GM08714 (cell line): Measurements from ENCODE around the gene NF1.

Experiments
- H3K4me3 ChIP-seq: fragments of 200-500 bp; sonication (Bioruptor generic); 2 replicates; pipeline ENCODE4 v1.5.1; 2014; ENCODE audit warnings: mild to moderate bottlenecking, low read length, inconsistent platforms
- ZNF274 ChIP-seq: IDR thresholded peaks from 2 replicates; pipeline ENCODE4 v1.6.1; 2012; ENCODE audit warnings: mild to moderate bottlenecking, low read depth, low read length

The NF1 gene

DNA sequence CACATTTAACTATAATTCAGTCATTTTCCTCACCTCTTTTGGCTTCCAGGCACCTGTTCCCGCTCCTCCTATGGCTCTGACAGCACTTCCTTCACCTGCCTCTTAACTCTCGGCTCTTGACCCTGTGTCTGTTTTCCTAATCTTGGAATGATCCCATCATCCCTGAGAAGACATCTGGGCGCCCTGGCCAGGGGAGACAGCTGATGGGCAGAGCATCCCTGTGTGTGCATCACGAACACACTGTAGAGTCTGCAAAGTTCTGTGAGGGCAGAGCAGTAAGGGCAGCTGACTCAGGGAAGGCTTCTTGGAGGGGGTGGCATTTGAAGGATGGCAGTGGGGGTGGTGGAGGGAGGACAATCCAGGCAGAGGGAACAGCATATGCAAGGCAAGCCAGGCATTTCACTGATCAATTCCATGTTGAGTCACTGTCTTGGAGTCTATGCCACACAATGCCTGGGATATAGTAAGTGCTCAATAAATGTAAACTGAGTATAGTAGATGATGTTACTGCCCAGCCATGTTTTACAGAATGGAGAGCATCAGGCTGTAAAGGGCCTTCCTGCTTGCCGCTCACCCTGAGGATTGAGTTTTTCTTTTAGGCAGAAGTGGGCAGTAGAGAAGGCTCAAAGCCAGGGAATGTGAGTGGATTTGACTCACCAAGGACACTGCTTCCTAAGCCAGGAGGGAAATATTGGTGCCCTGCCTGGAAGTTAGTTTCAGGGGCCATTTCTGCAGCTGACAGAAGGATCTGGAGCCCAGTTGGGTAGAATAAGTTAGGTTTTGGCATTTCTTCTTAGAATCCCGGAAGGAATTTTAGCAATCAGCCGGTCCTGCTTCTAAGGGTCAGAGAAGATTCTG, 290.9 kb downstream of the NF1 start:
- H3K4me3 ChIP-seq = no peak overlapping the region
- TF ChIP-seq ZNF274 = no peak

DNA sequence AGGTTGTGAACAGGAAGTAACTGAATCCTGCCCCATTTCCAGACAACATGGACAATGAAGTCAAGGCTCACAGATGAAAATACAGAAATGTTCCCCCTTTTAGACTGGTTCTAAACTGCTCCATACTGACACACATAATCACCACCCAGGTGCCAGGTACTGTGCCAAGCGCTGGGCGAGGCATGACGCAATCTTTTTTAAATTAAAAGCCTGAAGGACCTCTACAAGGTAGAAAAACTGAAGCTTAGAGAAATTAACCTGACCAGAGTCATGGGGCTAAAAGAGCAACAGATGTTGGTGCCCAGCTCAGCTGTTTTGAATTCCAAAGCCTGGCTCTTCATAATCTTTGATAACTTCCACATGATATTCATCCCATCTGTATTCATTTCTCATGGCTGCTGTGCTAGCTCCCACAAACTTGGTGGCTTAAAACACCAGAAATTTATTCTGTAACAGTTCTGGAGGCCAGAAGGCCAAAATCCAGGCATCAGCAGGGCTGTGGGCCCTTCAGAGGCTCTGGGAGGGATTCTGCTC, 291.8 kb downstream of the NF1 start:
- no peak for TF ChIP-seq ZNF274
- H3K4me3 ChIP-seq = no peak overlapping the region

DNA sequence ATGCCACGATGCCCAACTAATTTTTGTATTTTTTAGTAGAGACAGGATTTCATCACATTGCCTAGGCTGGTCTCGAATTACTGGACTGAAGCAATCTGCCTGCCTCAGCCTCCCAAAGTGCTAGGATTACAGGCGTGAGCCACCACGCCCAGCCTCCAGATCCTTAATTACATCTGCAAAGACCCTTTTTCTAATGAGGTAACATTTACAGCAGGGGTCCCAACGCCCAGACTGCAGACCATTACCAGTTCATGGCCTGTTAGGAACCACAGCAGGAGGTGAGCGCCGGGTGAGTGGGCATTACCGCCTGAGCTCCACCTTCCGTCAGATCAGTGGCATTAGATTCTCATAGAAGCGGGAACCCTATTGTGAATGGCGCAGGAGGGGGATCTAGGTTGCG, 292.7 kb downstream of the NF1 start:
- no peak overlapping the region for H3K4me3 ChIP-seq
- TF ChIP-seq ZNF274 = no peak

DNA sequence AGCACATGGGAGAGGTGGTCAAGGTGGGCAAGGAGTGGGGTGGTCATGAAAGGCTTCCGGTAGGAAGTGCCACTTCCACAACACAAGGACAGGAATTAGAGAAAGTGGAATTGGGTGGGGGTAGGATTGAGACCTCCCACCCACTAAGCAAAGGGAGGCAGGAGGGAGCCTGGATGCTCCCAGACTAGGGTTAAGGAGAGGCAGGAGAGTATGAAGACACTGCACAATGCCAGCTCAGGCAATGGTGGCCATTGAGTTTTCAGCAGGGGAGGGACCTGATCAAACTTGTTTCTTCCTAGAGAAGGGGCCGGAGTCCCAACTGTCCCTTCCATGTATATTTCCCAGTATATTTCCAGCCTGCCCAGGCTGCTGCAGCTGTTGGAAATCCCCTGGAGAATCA, 293.6 kb downstream of the NF1 start:
- TF ChIP-seq ZNF274 = no peak
- H3K4me3 ChIP-seq = no peak overlapping the region

DNA sequence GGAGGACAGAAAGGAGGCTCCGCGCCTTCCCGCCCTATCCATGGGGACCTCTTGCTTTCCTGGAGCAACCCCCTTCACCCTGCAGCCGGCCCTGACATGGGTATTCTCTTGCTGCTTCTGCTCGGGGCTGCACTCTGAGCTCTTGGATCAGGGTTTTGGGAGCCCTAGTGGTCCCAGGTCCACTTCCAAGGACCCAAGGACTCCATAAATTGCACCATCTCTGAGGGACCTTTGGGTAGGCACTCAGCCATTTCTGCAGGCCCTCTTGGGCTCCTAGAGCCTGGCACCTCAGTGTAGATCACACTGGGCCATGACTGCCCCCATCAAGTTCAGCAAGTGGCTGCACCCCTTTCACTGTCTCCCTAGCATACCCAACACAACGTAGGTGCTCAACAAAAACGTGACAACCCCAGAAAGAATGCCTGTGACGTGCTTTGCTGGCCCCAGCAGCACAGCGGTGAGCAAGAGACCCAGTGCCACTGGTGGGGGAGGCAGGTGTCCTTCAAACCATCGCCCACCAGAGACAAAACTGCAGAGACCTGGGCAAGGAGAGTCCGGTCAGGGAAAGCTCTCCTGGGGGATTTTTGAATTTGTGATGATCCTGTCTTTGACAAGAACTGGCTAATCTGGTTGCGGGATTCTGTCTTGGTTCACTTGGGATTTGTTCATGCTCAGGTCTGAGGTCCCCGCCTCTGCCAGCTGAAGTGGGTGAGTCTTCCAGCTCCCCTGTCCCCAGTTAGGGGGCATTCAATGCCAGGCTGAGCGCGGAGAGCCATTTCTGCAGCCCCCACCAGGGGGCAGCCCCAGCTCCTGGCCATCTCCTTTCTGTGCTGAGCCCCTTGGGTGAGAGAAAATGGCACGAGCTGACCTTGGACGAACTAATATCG, 294.2 kb downstream of the NF1 start:
- H3K4me3 ChIP-seq = no peak overlapping the region
- TF ChIP-seq ZNF274 = no peak

DNA sequence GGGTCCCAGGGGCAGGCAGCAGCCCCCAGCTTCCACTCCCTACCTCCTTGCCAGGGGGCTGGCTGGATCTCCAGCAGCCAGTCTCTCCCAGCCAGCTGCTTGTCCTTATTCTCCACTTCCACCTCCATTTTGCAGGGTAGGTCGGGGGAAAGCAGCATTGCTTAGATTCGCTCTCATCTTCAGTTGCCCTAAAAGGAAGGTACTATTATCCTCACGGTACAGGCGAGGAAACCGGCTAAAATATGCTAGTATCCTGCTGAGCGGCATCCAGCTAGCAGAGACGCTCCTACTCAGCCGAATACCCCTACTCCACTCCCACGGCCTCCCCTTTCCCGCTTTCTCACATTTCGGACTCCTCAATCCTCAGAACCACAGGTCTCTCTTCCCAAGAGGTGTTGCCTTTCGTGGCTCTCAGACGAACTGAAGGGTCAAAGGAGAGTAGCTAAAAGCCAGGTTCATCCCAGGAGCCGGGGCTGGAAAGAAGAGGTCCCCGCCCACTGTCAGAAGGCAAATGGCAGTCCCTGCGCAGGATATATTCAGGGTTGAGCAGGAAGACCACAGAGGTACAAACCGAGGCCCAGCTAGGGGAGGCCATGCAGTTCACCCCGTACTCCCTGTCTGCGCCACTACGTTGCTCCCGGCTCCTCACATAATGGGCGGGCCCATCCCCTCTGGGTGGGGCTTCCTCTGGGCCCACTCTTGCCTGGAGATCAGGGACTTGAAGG, 295.0 kb downstream of the NF1 start:
- H3K4me3 ChIP-seq = no peak overlapping the region
- TF ChIP-seq ZNF274 = no peak

DNA sequence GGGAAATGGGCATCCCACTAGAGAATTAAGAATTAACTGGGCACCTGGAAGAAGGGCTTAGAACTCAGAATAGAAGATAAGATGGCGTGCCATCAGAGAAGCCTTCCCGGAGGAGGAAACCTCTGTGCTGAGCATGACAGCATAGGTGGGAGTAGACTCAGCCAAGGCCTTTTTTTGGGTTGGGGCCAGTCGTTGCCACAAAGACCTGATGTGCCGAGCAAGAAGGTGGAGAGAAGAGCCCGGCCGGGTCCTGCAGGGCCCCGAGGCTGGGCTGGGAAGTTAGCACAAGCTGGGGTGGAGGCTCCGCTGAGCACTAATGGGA, 295.6 kb downstream of the NF1 start:
- no peak overlapping the region for H3K4me3 ChIP-seq
- TF ChIP-seq ZNF274 = no peak

DNA sequence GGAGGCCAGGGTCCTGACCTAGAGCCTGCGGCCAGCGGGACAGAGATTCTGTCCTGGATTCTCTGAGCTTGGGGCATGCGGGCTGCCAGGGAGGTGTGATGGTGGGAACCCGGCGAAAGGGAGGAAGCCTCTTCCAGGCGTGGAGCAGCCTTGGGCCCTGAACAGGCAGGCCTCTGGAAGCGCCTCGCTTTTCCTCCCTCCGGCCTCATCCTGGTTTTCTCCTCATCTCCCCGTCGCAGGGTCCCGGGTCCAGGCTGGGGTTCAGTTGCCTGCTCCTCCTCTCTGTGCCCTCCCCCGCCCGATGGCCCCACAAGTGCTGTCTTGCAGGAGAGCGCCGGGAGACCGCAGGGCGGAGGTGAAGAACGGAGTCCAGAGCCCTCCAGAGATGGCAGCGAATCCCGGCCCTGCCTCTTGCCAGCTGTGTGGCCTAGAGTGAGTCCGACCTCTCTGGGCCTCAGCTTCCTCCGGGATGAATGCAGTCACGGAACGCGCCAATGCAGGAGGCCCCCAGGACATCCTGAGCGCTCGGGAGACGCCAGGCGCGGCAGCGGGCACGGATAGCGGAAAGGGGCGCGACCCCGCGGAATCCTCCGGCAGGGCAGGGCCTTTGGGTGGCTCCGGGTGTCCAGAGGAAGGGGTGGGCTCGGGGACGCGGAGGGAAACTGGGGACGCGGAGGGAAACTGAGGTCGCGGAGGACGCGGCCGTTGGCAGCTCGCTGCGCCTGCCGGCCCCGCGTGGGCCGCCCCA, 296.1 kb downstream of the NF1 start:
- H3K4me3 ChIP-seq = no peak overlapping the region
- TF ChIP-seq ZNF274 = no peak

DNA sequence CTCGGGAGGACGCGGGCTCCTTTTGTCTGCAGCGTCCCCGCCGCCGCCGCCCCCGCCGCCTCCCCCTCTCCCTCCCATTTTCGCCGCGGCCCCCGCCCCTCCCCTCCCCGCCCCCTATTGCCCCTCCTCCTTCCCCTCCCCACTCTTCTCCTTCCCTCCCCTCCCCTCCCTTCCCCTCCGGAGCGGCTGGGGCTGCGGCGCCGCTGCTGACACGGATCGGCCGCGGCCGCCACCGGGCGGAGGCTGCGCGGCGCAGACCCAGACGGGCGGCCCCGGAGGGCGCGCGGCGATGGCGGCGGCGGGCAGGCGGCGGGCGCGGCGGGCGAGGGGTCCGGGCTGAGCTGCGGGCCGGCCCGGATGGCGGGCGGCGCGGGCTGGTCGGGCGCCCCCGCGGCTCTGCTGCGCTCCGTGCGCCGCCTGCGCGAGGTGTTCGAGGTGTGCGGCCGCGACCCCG, 296.7 kb downstream of the NF1 start, which contains the start of gene RAB11FIP4:
Gene RAB11FIP4, plus strand, starts transcription at position 180 of the 454 bp plus-strand sequence. Its CDS starts 178 bp downstream, at position 358.
- no peak for TF ChIP-seq ZNF274
- no peak within 1 kb of the TSS for H3K4me3 ChIP-seq

DNA sequence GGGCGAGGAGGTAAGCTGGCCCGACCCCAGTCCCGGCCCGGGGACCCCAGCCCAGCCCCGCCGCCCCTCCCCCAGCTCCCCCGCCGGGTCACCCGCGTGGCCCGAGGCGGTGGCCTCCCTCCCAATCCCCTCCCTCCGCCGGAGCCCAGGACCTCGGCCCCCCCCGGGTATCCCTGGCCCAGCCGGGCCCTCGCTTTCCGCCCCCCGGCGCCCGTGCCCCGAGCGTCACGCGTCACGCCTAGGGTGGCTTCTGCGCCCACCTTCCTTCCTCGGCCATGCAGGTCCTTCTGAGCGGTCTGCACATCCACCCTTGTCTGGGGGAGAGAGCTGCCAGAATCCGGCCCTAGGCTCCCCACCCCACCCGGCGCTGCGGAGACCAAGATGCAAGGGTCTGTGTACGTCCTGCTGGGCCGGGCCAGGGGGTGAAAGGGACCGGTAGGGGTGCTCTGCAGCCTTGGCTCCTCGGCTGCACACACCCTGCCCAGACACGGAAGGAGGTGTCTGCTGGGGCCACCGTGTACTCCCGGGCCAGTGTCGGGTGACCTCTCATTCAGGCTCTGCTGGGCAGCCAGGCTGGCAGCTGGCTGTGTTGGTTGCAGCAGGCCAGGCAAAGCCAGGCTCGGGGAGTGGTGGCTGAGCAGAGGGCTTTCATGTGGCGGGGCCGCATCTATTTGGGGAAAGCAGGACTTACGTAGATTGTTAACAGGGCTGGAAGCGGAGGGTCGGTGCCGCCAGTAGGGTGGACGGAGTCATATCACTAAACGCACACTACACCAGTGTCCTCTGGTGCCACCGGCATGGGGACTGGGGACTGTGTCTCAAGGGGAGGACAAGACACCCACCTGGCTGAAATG, 297.5 kb downstream of the NF1 start:
- H3K4me3 ChIP-seq = no peak overlapping the region
- TF ChIP-seq ZNF274 = no peak

DNA sequence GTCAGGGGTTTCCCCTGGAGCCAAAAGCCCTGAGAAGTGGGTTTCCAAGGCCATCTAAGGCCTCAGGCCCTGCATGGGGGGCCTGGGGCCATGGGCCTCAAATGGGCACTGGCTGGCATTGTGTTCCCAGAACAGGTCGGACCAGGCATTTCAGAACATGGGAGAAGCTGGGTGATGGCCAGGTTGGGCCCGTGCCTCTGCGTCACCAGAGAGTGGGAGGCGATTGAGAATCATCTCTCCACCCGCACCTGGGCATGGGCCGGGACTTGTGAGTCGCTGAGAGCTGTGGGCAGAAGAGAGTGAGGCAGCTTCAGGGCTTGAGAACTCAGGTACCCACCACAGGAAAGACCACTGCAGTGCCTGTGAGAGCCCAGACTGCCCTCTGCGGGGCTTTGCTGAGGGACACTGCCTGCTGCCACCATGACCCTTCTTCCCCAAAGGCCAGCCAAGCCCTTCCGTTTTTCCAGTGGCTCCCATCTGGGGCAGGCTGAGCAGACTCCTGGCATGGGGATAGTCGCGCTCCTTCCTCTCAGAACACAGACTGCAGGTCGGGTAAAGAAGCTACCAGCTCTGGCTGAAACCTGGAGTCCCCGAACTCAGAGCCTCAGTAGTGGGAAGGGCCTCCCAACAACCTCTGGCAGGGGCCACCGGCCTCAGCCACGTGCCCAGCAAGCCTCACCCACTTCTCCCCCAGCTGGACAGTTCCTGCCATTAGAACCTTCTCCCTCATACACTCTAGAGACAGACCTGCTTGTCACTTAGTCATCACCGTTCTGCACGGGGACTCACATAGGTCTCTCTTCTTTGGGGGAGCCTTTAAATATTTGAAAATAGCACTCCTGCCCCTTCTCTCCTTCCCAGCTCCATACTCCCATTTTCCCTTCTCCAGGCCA, 298.3 kb downstream of the NF1 start:
- no peak for TF ChIP-seq ZNF274
- no peak overlapping the region for H3K4me3 ChIP-seq

DNA sequence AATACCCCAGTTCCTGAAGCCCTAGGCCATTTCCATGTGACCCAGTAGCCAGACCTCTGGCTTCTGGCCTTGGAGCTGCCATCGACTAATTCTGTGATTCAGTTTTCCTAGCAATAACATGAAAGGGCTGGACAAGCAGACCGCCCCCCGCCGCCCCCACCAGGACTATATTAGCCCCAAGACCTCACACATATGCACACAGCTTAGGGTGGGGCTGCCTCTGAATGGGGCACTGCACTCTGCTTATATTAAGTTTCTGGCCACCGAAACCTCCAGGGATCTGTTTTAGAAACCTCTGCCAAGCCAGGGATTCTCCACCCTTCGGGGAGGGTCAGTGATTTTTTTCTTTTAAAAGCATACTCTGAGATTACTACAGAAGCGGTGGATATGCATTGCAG, 299.0 kb downstream of the NF1 start:
- H3K4me3 ChIP-seq = no peak overlapping the region
- no peak for TF ChIP-seq ZNF274
